A673 (cell line): ENCODE measurements around the gene AFG3L2. TPM values are rescaled to one million over a fixed set of nuclear protein-coding genes. Genes with fewer than 3 reads are reported as not detected.

Experiments used
- BruUV-seq: library from RNA; stranded (reverse); fragments of 400-500 nt; replicated peaks from 2 replicates; lab custom pipeline; 2021; lab: Mats Ljungman, UMichigan
- CTCF ChIA-PET: fragments of 300-600 bp; sonication (Branson Sonifier 250); formaldehyde crosslinking; loops from one replicate; lab custom pipeline; 2022; ENCODE audit warnings: antibody characterized with exemption; lab: Charles Lee
- POLR2A ChIA-PET: fragments of 300-600 bp; sonication (Branson Sonifier 250); formaldehyde crosslinking; loops from one replicate; lab custom pipeline; 2022; ENCODE audit warnings: antibody characterized with exemption; ENCODE audit not compliant: low non-redundant PET; lab: Charles Lee
- DNase-seq: peaks from one replicate; pipeline ENCODE4 v3.0.0-alpha.2; 2015; ENCODE audit warnings: low spot score
- H3K27ac ChIP-seq: fragments of 200-600 bp; sonication (generic); 2 replicates; pipeline ENCODE4 v1.5.1; 2016; ENCODE audit warnings: mixed run types, low read depth, mild to moderate bottlenecking, mixed read lengths, antibody characterized with exemption, low read length; ENCODE audit not compliant: poor library complexity, severe bottlenecking
- H3K27me3 ChIP-seq: fragments of 200-600 bp; sonication (generic); replicated peaks from 2 replicates; pipeline ENCODE4 v1.6.1; 2017; ENCODE audit warnings: mixed run types, low read depth, mild to moderate bottlenecking, mixed read lengths, antibody characterized with exemption, low read length; ENCODE audit not compliant: insufficient read depth, poor library complexity
- H3K36me3 ChIP-seq: fragments of 200-600 bp; sonication (generic); 2 replicates; pipeline ENCODE4 v1.6.1; 2016; ENCODE audit warnings: mixed run types, mild to moderate bottlenecking, mixed read lengths, antibody characterized with exemption, low read length; ENCODE audit not compliant: insufficient read depth, poor library complexity, severe bottlenecking
- H3K4me1 ChIP-seq: fragments of 200-600 bp; sonication (generic); 2 replicates; pipeline ENCODE4 v1.6.1; 2017; ENCODE audit warnings: mixed run types, mild to moderate bottlenecking, mixed read lengths, antibody characterized with exemption, low read length; ENCODE audit not compliant: insufficient read depth, poor library complexity, severe bottlenecking
- H3K4me3 ChIP-seq: fragments of 200-600 bp; sonication (generic); 2 replicates; pipeline ENCODE4 v1.5.1; 2016; ENCODE audit warnings: low read depth, mixed run types, mild to moderate bottlenecking, mixed read lengths, low read length; ENCODE audit not compliant: poor library complexity, severe bottlenecking
- H3K9me3 ChIP-seq: fragments of 200-600 bp; sonication (generic); 2 replicates; pipeline ENCODE4 v1.6.1; 2016; ENCODE audit warnings: mixed run types, low read depth, mild to moderate bottlenecking, mixed read lengths, antibody characterized with exemption, low read length; ENCODE audit not compliant: poor library complexity, severe bottlenecking
- EZH2 ChIP-seq: fragments of 200-600 bp; sonication (generic); IDR thresholded peaks from 2 replicates; pipeline ENCODE4 v1.6.1; 2017; ENCODE audit warnings: borderline replicate concordance, low read depth, mild to moderate bottlenecking, mixed read lengths, antibody characterized with exemption, low read length; ENCODE audit not compliant: poor library complexity, severe bottlenecking
- intact Hi-C: fragments of 100-400 bp; cut with micrococcal nuclease; formaldehyde crosslinking; loops from one replicate; pipeline ENCODE4 v1.10.0; 2022; ENCODE audit not compliant: unreplicated experiment
- total RNA-seq: library from RNA; stranded (reverse); gene quantifications from 2 replicates; pipeline ENCODE4 v1.2.3, GENCODE V29; 2021
- TF ChIP-seq, protein P1 (sequence below): fragments of 300-800, 200-600 bp; sonication (generic); conservative IDR thresholded peaks from 2 replicates; pipeline ENCODE4 v1.5.1; 2017; ENCODE audit warnings: low read depth, mild to moderate bottlenecking, antibody characterized with exemption, low read length, moderate library complexity, mixed read lengths

AFG3L2 gene
- total RNA-seq, 1 experiment from 2014 or later = 72.7 TPM

DNA sequence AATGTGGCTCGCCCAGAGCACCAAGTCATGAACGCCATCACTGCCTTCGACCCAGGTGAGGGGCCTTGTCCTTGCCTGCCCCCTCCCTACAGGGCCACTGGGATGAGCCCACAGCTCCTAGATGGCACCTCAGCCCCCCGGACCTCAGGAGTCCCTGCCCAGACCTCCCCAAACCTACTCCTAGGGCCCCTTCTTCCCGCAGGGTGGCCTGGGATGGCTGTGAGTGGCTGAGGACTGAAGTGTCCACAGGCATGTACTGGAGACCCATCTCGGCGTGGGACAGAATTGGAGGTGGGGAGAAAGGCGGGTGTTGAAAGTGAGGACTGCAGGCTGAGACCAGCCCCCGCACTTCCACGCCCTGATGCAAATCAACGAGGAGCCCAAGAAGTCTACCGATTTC is 71.8 kb downstream of the AFG3L2 start:
- ChIA-PET POLR2A (interaction anchor here (0.5 kb wide), 1 partner anchor 10 kb away, joined by 3 read pairs; no protein-coding TSS in a partner anchor), CTCF (no interaction called here)
- no peaks in the 10 kb centered on the region for H3K27me3 ChIP-seq
- no peak for DNase-seq
- TF ChIP-seq, protein P1, sequence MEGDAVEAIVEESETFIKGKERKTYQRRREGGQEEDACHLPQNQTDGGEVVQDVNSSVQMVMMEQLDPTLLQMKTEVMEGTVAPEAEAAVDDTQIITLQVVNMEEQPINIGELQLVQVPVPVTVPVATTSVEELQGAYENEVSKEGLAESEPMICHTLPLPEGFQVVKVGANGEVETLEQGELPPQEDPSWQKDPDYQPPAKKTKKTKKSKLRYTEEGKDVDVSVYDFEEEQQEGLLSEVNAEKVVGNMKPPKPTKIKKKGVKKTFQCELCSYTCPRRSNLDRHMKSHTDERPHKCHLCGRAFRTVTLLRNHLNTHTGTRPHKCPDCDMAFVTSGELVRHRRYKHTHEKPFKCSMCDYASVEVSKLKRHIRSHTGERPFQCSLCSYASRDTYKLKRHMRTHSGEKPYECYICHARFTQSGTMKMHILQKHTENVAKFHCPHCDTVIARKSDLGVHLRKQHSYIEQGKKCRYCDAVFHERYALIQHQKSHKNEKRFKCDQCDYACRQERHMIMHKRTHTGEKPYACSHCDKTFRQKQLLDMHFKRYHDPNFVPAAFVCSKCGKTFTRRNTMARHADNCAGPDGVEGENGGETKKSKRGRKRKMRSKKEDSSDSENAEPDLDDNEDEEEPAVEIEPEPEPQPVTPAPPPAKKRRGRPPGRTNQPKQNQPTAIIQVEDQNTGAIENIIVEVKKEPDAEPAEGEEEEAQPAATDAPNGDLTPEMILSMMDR = no peak
- no peak overlapping the region for H3K4me3 ChIP-seq
- peaks cover 7% of the 10 kb centered on the region for H3K36me3 ChIP-seq
- intact Hi-C loops = loop anchor here (5.0 kb wide), 1 partner anchor 48 kb away; no protein-coding TSS in a partner anchor
- no peak overlapping the region for H3K27ac ChIP-seq
- no peaks in the 10 kb centered on the region for H3K9me3 ChIP-seq
- BruUV-seq = no TSS peak
- H3K4me1 ChIP-seq = peaks cover 5% of the 10 kb centered on the region

DNA sequence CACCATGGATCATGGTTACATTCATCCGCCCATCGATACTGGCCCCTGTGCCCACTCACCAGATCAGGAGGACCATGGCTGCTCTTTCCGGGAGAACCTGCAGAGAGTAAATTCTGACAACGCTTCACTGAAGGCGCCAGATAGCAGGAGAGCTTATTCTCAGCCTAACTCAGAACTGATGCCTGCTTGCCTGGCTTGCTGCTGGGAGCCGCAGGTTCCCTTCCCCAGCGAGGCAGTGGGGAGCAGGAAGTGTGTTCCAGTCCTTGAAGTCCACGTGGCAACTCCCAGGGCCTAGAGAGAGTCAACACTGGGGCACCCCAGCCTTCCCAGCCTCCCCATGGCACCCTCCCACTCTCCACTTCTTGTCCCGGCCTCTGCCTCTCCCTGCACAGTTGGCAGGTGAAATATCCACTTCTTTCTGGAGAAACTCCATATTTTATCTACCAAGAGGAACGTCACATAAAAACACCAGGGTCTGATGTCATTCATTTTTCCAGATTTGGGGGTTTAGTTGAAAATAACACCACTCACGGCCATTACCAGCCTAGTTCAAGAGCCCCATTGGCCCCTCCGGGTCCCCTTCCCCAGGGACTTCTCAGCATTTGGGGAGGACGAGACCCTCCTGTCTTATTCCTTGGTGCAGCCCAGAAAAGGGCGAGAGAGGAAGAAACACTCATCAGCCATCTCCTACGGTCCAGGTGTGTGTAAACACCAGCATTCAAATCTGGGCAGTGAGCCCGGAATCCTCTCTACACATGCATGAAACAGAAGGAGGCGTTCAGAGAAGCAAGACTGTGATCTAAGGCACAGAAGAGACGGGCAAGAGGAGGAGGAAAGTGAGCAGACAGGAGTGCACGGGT is 72.4 kb downstream of the AFG3L2 start:
- peaks cover 2% of the 10 kb centered on the region for H3K36me3 ChIP-seq
- no peaks in the 10 kb centered on the region for H3K27me3 ChIP-seq
- no peak for DNase-seq
- H3K4me3 ChIP-seq = no peak overlapping the region
- intact Hi-C loops = loop anchor here (5.0 kb wide), 1 partner anchor 47 kb away; no protein-coding TSS in a partner anchor
- H3K9me3 ChIP-seq = no peaks in the 10 kb centered on the region
- peaks cover 5% of the 10 kb centered on the region for H3K4me1 ChIP-seq
- BruUV-seq = no TSS peak
- CTCF ChIA-PET = no interaction called here
- POLR2A ChIA-PET = no interaction called here
- TF ChIP-seq, protein P1 = no peak
- TF ChIP-seq EZH2 = no peak
- H3K27ac ChIP-seq = no peak overlapping the region

DNA sequence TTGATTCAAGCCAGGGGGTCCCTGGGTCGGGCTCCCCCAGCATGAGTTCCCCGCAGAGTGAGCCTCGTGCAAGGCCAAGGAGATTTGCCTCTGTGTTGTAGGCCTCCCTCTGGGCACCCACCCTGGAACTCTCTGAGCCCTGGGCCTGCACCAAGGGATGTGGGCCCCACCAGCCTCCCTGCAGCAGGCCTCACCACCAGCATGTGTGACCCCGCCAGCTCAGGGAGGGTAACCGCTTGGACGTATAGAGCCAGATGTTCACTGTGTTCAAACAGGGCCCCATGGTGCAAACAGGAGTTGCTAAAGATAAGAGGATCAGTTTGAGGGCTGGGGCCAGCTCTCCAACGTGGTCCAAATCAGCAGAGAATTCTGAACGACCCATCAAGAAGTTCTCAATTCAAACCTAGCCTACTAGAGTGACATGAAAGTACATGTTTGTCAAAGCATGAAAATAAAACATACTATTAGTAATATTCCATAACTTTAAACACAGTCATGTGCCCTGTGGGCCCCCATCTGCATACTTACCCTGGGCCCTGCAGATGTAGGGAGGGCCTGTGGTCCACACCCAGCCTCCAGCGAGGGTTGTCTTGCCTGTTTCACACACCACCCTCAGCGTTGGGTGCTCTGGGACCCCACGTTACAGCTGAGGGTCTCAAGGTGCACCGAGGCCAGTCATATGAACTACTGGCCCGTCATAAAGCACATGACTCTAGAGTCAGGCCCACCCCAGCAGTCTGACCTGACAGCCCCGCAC is 74.5 kb downstream of the AFG3L2 start:
- DNase-seq = no peak
- Histone ChIP-seq H3K36me3 (no peaks in the 10 kb centered on the region), H3K27me3 (no peaks in the 10 kb centered on the region), H3K4me1 (peaks cover 5% of the 10 kb centered on the region), H3K27ac (no peak overlapping the region), H3K9me3 (no peaks in the 10 kb centered on the region), H3K4me3 (no peak overlapping the region)
- no TSS peak for BruUV-seq
- POLR2A ChIA-PET = no interaction called here
- intact Hi-C loops = no loop called here
- no peak for TF ChIP-seq EZH2
- TF ChIP-seq, protein P1 = no peak
- CTCF ChIA-PET = no interaction called here
